Activated CD4-positive, CD25-positive, alpha-beta regulatory T cell (primary cell): ENCODE data around the gene ABCA7.
A peak's percentile ranks its signal among the peaks of the same experiment; 100 is the strongest.

Source experiments
- DNase-seq, 4 experiments: peaks; one replicate each; lab custom pipeline; 2025; lab: John Stamatoyannopoulos, UW

ABCA7 gene

GRCh38 chr19:1086613-1087012, 46.7 kb downstream of the ABCA7 start:
- DNase-seq = no peak

DNA sequence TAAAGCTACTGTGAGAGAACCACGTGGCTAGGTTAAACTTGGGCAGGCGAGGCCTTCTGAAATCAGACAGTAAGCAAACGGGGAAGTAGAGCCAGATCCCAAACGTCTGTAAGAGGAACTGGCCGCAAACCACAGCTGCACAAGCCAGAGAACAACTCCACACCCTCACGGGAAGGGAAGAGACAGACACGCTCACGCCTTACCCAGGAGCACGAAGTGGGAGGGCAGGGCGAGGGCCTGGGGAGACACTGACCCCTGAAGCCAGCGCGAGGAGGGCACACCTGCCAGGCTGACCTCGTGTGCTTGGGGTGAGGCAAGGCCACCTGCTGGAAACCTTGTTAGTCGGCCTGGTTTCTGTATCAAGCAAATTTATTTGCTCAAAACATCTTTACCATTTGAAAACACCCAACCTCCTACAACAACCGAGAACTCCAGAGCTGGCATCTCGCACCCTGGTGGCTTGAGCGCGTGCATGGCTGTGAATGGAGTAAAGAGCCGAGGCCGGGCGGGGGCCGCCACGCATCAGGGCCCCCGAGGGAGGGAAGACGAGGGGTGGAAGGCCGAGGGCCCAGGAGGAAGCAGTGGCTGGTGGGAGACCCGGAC, 48.0 kb downstream of the ABCA7 start:
- no peak for DNase-seq

- no peak for DNase-seq
Measured at GRCh38 chr19:1088416-1089010, 48.6 kb downstream of the ABCA7 start.

DNA sequence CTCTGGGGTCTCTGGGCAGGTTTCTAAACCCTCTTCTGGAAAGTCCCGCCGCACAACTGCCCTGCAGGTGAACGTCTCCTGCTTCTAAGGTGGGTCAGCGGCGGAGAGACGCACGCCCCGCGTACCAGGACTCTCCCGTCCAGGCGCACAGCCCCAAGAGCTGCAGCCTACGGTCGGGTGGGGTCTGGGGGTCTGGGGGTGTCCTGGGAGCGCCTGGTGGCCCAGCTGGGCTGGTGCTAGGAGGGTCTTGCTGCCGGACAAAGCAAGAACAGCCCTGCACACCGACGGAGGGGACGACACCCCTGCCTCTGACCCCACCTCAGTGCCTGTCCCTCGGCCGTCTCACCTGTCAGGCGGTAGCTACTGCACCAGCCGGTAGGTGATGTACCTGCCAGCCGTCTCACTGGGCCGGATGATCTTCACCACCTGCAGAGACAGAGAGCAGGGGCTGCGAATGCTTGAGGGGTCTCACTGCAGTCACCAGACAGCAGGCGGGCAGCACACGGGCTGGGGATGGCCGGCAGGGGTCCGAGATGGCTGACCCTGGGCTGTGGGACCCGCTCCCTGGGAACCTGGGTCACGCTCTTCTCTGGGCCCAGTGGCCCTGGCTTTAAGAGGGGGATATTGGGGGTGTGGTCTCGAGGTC, 49.3 kb downstream of the ABCA7 start:
- no peak for DNase-seq

DNA sequence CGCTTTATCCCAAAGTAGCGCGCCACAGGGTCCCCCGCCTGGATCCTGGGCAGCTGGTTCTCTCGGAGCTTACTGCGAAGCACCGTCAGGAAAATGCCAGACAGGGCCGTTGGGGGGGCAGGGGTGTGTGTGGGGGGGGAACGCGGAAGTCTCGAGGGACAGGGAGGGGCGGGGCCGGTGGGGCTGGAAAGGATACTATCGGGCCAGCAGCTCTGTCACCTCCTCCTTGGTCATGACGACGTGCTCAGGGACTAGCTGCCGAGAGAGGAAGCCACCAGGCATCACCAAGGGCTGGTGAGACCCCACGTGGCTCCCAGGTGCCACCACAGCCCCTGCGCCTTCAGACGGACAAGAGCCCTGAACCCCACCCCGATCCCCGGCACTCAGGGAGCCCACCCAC, 50.0 kb downstream of the ABCA7 start:
- no peak for DNase-seq

GRCh38 chr19:1090731-1091543, 51.0 kb downstream of the ABCA7 start:
- DNase-seq = no peak

DNA sequence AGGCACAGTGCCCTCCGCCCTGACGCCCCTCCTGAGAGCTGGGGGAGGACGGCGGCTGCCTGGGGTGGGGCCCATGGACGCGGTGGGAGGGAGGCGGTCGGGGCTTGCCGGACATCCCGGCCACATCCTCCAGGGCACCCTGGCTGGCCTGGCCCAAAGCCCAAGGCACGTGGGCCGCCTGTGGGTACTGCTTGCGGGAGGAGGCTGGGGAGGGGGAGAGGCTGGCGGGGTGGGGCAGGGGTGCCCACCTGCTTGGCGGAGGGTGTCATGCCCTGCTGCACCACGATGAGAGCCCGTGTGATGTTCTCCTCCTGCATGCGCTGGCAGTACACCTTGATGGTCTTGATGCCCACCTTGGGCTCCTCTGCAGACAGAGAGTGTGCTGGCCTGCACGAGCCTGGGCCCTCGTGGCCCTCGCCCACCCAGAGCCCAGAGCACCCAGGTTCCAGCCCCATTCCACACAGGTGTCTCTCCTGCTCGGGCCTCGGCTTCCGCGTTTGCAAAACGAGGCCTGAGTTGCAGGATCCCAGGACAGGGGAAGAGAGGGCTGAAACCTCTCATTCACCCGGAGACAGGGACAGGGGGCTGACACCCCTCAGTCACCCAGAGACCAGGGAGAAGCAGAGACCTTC, 51.8 kb downstream of the ABCA7 start:
- no peak for DNase-seq

DNA sequence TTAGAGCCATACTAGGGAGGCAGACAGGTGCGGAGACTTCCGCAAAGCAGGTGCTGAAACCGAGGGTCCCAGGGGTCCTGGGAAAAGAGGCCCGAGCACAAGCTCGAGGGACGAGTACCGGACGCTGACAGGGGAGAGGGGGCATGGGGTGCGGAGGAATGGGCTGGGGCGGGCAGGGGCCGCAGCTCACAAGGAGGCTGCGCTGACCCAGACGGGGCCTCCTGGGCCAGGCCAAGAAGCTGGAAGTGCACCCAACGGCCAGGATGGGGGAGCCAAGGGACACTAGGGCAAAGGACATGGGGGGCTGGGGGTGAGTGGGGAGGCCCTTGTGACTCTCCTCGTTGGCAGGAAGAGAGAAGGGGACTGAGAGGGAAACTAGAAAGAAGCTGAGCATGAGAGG, 53.4 kb downstream of the ABCA7 start:
- no peak for DNase-seq

DNA sequence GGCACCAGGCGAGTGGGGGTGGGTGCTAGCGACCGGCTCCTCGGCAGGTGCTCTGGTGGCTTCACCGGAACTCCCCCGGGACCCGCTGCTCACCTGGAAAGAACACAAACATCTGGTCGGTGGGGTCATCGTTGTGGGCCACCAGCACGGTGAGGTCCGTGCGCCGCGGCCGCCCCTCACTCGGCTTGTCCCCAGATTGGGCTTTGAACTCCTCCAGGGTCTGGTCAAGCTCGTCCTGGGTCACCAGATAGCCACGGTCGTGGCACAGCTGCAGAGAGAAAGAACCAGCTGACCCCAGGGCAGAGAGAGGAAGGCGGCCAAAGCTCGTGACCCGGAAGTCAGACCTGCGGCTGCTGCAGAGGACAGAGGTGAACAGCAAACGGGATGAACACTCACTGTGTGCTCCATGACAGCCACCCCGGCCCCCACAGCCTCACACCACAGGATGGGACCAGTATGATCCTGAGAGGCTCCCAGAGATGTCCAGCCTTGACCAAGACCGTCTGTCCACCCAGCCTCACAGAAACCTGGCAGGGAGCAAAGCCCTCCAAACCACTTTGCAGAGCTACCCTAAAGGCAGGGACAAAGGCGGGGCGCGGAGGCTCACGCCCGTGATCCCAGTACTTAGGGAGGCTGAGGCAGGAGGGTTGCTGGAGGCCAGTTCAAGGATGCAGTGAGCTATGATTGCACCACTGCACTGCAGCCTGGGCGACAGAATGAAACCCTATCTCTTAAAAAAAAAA, 54.1 kb downstream of the ABCA7 start:
- DNase-seq = no peak

- no peak for DNase-seq
Measured at GRCh38 chr19:1094655-1094977, 54.7 kb downstream of the ABCA7 start.

DNA sequence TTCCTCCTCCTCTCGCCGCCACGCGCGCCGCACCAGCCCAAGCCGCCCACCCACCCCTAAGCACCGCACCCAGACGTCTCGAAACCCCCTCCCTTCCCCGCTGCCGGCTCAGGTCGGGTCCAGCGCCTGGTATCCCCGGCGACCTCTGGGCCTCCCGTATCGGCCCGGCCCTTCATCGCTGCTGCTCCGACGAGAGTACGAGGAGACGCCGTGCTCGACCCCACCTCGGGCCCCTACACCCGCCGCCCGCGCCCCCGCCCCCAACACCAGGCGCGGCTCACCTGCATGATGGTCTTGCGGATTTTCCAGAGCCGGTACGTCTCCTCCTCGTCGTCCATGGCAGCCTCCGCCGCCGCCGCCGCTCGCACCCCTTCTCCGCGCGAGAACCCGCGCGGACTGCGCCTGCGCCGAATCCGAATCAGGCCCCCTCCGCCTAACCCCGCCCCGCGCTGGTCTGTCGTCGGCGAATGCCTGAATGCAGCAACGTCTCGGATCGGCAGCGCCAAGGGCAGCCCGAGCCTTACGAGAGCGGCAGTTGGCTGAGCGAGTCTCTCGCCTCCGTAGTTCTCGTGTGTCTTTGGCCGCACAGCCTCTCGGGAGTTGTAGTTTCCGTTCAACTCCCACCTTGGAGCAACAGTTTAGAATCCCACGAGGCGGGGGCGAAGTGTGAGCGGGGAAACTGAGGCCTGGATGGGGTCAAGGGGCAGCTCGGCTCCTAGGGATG, 55.2 kb downstream of the ABCA7 start, which contains the start of gene POLR2E:
Gene POLR2E, minus strand, starts transcription at position 398 of the 724 bp plus-strand sequence. Its CDS starts 60 bp downstream, at position 338.
- peak; percentile 97 to 98 (median 97) for DNase-seq

GRCh38 chr19:1097810-1098176, 57.9 kb downstream of the ABCA7 start:
- no peak for DNase-seq

DNA sequence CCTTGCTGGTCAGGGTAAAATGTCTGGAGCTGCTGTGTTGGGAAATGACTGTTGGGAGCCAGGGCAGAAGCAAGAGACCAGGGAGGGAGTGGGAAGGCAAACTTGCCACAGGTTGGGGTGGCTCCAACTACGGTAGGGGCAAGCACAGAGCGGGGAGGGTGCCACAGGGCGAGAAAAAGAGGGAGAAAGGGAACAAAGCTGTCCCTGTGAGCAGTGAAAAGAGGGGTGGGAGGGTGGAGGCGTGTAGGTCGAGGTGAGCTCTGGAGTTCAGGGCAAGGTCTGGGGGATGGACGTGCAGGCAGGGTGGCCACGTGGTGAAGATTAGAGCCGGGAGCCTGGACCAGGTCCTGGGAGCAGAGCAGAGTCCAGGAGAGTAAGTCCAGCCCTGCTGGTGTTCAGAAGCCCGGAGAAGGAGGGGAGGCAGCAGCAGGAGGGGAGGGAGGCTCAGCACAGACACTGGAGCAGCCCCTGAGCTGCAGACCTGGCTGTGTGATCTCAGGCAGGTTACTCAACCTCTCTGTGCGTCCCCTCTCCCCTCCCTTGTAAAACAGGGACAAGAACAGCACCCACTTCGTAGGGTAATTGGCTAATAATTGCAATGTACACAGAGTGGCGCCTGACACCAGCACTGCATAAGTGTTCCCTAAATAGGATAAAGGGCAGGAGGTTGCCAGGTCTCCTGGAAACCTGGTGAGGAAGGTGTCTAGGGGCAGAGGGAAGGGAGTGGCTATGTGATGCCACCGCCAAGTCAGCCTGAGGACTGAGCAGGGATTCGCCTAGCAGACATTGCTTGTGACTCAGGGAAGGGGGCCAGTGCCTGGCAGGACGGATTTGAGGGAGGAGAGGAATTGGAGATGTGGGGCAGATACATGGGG, 58.5 kb downstream of the ABCA7 start:
- no peak for DNase-seq

GRCh38 chr19:1101337-1101698, 61.4 kb downstream of the ABCA7 start:
- DNase-seq = no peak

DNA sequence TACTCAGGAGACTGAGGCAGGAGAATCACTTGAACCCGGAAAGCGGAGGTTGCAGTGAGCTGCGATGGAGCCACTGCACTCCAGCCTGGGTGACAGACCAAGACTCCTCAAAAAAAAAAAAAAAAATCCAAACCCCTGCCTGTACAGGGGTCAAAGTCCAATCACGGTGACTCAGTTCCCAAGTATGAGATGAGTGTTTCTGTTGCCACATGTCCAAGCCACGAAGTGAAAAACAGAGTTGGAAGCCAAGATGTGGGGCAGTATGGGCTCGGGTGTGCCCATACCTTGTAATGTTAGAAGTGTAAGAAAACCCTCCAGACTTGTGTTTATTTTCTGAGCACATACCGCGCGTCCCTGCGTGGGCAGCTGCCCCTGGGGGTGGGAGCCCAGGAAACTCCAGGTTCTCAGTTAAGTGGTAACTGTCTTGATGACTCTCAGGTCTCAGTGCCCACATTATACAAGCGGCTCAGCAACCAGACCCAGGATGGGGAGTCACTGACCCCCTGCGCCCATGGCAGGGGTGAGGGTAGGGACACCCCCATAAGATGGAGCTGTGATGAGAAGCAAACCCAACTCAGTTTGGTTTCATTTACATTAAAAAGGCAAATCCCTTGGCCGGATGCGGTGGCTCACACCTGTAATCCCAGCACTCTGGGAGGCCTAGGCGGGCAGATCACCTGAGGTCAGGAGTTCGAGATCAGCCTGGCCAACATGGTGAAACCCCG, 62.7 kb downstream of the ABCA7 start:
- DNase-seq = peak in 1 of 4 experiments; percentile 30

DNA sequence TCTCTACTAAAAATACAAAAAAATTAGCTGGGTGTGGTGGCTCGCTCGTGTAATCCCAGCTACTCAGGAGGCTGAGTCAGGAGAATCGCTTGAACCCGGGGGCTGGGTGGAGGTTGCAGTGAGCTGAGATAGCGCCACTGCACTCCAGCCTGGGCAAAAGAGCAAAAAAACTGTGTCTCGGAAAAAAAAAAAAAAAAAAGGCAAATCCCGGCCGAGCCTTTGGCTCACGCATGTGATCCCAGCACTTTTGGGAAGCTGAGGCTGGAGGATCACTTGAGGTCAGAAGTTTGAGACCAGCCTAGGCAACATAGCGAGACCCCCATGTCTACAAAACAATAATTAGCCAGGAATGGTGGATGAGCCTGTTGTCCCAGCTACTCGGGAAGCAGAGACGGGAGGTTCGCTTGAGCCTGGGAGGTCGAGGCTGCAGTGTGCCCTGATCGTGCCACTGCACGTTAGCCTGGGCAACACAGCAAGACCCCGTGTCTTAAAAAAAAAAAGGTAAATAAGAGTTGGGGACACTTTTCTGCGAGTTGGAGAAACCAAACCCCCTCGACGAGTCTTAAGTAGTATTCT, 63.3 kb downstream of the ABCA7 start:
- DNase-seq = no peak

DNA sequence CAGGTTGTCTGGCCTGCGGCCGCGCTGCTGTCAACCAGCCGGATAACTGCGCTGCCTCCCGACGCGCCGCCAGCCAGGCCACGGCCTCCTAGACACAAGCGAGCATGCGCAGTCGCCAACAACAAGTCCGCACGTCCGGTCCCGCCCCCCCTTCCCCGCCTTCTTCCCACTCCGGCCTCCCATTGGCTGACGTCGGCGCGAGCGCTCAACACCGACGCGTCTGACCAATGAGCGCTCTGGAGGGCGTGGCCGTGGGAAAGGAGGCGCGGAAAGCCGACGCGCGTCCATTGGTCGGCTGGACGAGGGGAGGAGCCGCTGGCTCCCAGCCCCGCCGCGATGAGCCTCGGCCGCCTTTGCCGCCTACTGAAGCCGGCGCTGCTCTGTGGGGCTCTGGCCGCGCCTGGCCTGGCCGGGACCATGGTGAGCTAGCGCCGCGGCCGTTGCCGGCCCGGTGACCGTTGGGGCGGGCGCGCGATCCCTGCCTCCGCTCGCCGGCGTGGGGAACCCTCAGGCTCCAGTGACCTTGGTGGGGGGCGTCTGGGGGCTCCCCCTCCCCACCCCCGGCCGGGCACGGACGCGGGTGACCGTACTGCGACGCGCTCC, 63.9 kb downstream of the ABCA7 start, which contains the start of gene GPX4:
Gene GPX4, plus strand, starts transcription at position 287 of the 603 bp plus-strand sequence. Its CDS starts 50 bp downstream, at position 337.
- DNase-seq = peak; percentile 93 to 98 (median 98)

- DNase-seq = peak; percentile 47 to 60 (median 56)
Measured at GRCh38 chr19:1104311-1105007, 64.6 kb downstream of the ABCA7 start.
